ENCODE data around the gene CREG1. TPM values are rescaled to one million over a fixed set of nuclear protein-coding genes. Genes with fewer than 3 reads are reported as not detected.

The CREG1 gene
- total RNA-seq, 1 experiment from 2014 or later = 63.9 TPM

GRCh38 chr1:167529829-167530474 is 23.6 kb downstream of the CREG1 start:
- H3K4me2 ChIP-seq (ENCODE audit: low read length) = no peak overlapping the region

DNA sequence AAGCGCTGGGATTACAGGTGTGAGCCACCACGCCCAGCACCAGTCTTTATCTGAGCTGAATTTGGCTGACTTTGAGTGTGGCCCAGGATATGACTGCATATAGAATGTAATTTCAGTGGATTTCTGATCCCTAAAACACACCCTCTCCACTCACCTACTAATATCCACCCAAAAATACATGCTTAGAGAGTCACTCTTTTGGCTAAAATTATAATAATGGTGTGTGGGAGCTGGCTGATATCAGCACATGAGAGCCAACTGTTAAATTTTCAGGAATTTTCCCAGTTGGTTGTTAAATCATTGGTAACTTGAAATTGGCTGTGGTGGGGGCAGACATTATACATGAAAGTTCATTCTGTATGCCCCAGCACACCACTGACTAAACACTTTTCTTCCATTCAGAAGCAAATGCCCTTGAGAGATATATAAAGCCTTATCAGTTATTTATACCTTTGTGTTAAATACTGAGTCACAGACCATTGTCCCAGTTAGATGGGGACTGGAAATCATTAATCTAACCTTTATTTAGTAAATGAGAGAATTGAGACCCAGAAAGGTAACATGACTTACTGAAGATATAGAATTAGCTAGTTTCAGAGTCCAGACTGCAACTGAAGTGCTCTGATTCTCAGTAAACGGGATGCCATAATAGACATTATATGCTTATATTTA is 25.4 kb downstream of the CREG1 start:
- DNase-seq = no peak
- Histone ChIP-seq H3K4me2 (ENCODE audit: low read length) (no peak overlapping the region), H3K9ac (ENCODE audit: low read length) (no peak overlapping the region), H3K4me3 (ENCODE audit: low read length) (no peak overlapping the region), H3K9me3 (ENCODE audit: low read length) (no peaks in the 10 kb centered on the region), H3K36me3 (ENCODE audit: low read depth, low read length) (no peaks in the 10 kb centered on the region), H3K79me2 (ENCODE audit: low read length) (no peaks in the 10 kb centered on the region), H3K4me1 (ENCODE audit: insufficient read depth, low read length) (no peaks in the 10 kb centered on the region), H4K20me1 (ENCODE audit: low read length) (no peaks in the 10 kb centered on the region), H3K27me3 (ENCODE audit: low read length) (0 out of 2 replicates have a peak, but pooled peaks cover 5% of the 10 kb centered on the region), H3K9me2 (replicated peaks; ENCODE audit: low read length) (no peaks in the 10 kb centered on the region), H2AFZ (ENCODE audit: low read length) (no peak overlapping the region), H3F3A (ENCODE audit: low read length, unreplicated experiment) (no peaks in the 10 kb centered on the region), H3K27ac (ENCODE audit: low read length) (no peak overlapping the region)
- CTCF ChIA-PET = interaction anchor here (0.7 kb wide), 1 partner anchor 320 kb away, joined by 3 read pairs; no protein-coding TSS in a partner anchor
- intact Hi-C loops (cut with micrococcal nuclease) = no loop called here
- TF ChIP-seq EZH2 (IDR thresholded peaks at IDR 0.05; ENCODE audit: low read length, unreplicated experiment) (no peak), CTCF (conservative IDR thresholded peaks at IDR 0.05; ENCODE audit: low read depth, low read length) (no peak), EZH2phosphoT487 (IDR thresholded peaks at IDR 0.05; ENCODE audit: borderline replicate concordance, low read length) (no peak)
- POLR2A ChIA-PET (ENCODE audit: unreplicated experiment) = no interaction called here
- BruUV-seq (replicated peaks) = no TSS peak
- no peak for ATAC-seq

More at GRCh38 chr1:167529829-167530474, 23.6 kb downstream of the CREG1 start:
- ATAC-seq (no peak), DNase-seq (no peak)
- intact Hi-C loops (cut with micrococcal nuclease) = loop anchor here (5.0 kb wide), 2 partner anchors 308 to 463 kb away; partner anchors contain the start of gene POU2F1
- BruUV-seq (replicated peaks) = no TSS peak
- no peak overlapping the region for H2AFZ ChIP-seq (ENCODE audit: low read length)
- H4K20me1 ChIP-seq (ENCODE audit: low read length) = no peaks in the 10 kb centered on the region
- H3K36me3 ChIP-seq (ENCODE audit: low read depth, low read length) = no peaks in the 10 kb centered on the region
- no peak overlapping the region for H3K27ac ChIP-seq (ENCODE audit: low read length)
- no peak overlapping the region for H3K9ac ChIP-seq (ENCODE audit: low read length)
- H3K9me3 ChIP-seq (ENCODE audit: low read length) = no peaks in the 10 kb centered on the region
- H3K79me2 ChIP-seq (ENCODE audit: low read length) = no peaks in the 10 kb centered on the region
- TF ChIP-seq CTCF (conservative IDR thresholded peaks at IDR 0.05; ENCODE audit: low read depth, low read length) (no peak), EZH2 (IDR thresholded peaks at IDR 0.05; ENCODE audit: low read length, unreplicated experiment) (no peak), EZH2phosphoT487 (IDR thresholded peaks at IDR 0.05; ENCODE audit: borderline replicate concordance, low read length) (no peak)
- H3K27me3 ChIP-seq (ENCODE audit: low read length) = 0 out of 2 replicates have a peak, but pooled peaks cover 5% of the 10 kb centered on the region
- H3K4me3 ChIP-seq (ENCODE audit: low read length) = no peak overlapping the region
- CTCF ChIA-PET = interaction anchor here (0.5 kb wide), 1 partner anchor 263 kb away, joined by 6 read pairs; no protein-coding TSS in a partner anchor
- POLR2A ChIA-PET (ENCODE audit: unreplicated experiment) = no interaction called here
- no peaks in the 10 kb centered on the region for H3K4me1 ChIP-seq (ENCODE audit: insufficient read depth, low read length)
- no peaks in the 10 kb centered on the region for H3K9me2 ChIP-seq (replicated peaks; ENCODE audit: low read length)
- no peaks in the 10 kb centered on the region for H3F3A ChIP-seq (ENCODE audit: low read length, unreplicated experiment)

All from PC-3 (cell line).